Measurements from ENCODE around the gene FANCG.

The FANCG gene

DNA sequence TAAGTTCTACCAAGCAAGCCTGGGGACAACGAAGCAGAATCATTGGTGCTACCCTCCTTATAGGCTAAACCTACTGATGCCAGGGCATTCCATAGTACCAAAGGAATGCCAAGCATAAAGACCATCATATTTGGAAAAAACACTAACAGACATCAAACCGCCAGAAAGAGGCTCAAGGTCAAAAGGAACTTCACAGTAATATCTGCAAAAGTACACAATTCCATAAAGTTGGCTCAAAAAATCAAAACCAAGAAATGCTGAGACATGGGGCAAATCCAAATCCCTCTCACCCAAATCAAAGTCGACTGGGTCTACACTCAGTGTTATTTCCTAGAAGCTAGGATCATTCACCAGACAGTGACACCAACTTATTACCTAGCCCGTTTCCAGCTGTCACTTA, 10.7 kb downstream of the FANCG start:
- in situ Hi-C loops (cut with MboI; ENCODE audit: low sequenced_read_pairs): loop anchor here (25.0 kb wide), 1 partner anchor 643 kb away; no protein-coding TSS in a partner anchor

DNA sequence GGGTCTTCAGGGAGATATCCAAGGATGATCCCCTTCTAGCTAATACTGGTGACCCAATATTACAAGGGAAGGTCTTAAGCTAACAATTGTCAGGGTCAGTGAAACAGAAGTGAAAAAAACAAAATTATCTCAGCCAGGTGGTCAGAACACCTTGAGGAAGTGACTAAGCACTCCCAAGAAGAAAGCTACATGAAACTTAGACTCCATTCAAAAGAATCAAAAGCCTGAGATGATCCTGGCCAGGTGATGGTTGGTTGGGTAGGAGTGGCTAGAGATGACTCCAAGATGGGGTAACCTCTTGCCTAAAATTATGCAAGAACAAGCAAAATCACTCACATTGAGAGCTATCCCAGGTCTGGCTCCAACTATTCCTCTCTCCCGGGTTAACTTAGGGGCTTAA, 12.7 kb downstream of the FANCG start:
- in situ Hi-C loops (cut with MboI; ENCODE audit: low sequenced_read_pairs): loop anchor here (25.0 kb wide), 1 partner anchor 645 kb away; no protein-coding TSS in a partner anchor

DNA sequence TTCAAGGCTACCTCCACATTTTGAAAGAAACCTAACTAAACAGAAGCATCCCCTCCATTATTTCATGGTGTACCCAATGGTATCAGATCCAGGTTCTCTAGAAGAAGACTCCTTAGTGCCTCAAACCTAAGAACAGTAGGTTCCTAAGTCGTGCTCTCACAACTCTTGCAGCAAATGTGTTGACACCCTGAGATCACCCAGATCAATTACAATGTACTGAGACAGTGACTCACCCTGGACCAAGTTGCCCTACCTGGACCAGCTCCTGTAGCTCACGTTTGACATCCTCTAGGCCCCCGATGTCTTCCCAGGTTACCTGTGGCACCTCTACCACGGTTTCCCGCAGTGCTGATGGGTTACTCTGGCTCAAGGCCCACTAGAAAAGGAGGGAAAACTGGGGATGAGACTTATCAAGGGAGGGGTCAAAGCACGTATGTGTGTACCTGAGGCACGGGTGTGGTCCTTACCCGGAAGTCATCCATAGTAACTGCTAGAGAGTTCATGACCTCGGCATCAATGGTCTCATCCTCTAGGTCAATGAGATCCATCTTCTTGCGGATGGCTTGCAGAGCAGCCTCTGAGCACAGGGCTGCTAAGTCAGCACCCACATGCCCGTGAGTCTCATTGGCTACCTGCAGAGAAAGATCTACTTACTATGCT, 19.1 kb downstream of the FANCG start:
- in situ Hi-C loops (cut with MboI; ENCODE audit: low sequenced_read_pairs): loop anchor here (25.0 kb wide), 1 partner anchor 652 kb away; no protein-coding TSS in a partner anchor

DNA sequence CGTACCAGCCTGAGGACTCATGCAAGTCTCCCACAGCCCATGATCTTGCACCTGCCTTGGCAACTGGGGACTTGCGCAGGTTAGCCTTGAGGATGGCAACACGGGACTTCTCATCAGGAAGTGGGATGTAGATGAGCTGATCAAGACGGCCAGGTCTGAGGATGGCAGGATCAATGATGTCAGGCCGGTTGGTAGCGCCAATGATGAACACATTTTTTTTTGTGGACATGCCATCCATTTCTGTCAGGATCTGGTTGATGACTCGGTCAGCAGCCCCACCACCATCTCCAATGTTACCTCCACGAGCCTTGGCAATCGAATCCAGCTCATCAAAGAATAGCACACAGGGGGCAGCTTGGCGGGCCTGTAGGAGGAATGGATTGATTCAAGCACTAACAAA, 20.3 kb downstream of the FANCG start:
- in situ Hi-C loops (cut with MboI; ENCODE audit: low sequenced_read_pairs): loop anchor here (25.0 kb wide), 1 partner anchor 653 kb away; no protein-coding TSS in a partner anchor

DNA sequence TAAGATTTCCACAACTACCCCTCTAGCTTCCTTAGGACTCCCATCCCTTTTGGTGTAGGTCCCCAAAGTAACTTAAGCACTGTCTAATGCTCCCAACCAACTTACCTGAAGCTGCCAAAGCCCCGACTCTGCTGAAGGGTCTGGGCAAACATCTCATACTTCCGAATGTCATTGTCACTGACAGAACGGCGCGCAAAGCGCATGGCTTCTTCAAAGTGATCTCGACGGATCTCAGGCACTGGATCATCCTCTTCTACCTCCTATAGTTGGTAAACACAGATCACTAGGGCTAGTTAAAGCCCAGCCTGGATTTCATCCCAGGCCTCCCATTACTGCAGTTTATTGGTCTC, 22.5 kb downstream of the FANCG start:
- in situ Hi-C loops (cut with MboI; ENCODE audit: low sequenced_read_pairs): loop anchor here (25.0 kb wide), 1 partner anchor 655 kb away; no protein-coding TSS in a partner anchor

DNA sequence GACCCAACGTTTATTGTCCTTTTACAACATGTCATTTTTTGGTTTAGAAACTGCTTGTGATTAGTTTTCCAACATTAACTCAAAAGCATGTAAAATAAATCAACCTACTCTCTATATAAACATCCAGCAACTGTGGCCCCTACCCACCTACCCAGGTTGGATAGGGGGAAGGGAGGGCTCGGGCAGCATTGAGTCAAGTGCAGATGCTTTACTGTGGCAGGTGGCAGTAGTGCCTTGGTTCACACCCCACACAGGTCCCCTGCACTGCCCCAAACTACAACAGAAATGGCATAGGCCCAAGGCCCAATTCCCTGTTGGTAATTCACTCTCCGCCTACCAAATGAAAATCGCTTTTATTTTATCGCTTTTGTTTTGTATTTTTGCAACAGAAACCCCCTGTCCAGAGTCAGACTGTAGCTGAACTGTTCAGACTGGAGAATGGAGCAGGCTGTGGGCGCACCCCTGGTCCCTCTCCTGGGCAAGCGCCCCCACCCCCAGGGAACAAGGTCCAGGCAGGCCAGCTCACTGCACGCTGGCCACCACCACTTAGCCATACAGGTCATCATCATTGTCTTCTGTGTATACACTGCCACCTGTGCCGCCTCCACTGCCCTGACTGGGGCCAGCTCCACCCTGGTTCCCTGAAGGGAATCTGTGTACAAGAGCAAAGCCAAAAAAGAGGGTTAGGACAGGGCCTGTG, 23.0 kb downstream of the FANCG start:
- in situ Hi-C loops (cut with MboI; ENCODE audit: low sequenced_read_pairs): loop anchor here (25.0 kb wide), 1 partner anchor 656 kb away; no protein-coding TSS in a partner anchor

DNA sequence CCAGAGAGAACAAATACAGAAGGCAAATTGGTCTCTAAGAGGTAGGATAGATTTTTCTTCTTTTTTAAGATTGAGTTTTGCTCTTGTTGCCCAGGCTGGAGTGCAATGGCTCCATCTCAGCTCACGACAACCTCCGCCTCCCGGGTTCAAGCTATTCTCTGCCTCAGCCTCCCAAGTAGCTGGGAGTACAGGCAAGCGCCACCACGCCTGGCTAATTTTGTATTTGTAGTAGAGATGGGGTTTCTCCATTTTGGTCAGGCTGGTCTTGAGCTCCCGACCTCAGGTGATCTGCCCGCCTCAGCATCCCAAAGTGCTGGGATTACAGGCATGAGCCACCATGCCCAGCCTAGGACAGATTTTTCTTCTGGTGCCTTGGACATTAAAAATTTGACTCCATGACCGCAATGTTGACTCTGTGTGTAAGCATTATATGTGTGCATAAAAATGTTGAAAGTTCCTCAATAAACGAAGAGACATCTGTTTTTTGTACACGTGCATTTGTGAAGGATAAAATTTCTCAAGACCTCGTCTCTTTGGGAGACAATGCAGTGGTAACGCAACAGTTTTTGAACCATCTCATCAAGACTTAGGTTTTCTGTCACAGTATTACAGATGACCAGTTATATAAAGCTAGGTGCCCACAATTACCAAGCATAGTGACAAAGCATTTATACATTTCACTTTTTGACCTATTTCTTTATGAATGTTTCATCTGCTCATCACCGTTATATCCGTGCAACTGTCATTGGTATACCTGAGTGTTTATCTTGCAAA, 24.7 kb downstream of the FANCG start:
- in situ Hi-C loops (cut with MboI; ENCODE audit: low sequenced_read_pairs): loop anchor here (25.0 kb wide), 1 partner anchor 657 kb away; no protein-coding TSS in a partner anchor

DNA sequence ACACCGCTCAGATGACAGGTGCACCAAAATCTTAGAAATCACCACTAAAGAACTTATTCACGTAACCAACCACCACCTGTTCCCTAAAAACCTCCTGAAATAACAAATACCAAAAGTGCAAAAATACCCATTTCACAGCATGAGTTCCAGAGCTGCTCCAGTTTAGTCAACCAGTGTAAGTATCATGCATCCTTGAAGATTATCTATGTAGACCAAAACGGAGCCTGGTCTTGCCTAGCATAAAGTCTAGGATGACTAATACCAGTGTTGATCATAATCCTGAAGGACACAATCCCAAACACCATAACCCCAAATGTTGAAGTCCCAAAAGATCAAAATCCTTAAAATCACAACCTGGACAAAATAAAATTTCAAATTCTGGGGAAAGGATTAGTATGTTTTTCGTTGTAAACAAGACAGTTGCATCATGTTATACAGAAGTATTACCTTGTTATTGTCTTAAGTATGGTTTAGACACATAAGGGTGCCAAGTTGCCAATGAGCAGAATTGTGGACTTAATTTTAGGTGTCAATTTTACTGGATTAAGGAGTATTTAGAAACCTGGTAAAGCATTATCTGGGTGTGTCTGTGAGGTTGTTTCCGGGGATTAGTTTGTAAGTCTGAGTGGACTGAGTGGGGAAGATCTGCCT, 25.4 kb downstream of the FANCG start:
- in situ Hi-C loops (cut with MboI; ENCODE audit: low sequenced_read_pairs): loop anchor here (25.0 kb wide), 1 partner anchor 658 kb away; no protein-coding TSS in a partner anchor

DNA sequence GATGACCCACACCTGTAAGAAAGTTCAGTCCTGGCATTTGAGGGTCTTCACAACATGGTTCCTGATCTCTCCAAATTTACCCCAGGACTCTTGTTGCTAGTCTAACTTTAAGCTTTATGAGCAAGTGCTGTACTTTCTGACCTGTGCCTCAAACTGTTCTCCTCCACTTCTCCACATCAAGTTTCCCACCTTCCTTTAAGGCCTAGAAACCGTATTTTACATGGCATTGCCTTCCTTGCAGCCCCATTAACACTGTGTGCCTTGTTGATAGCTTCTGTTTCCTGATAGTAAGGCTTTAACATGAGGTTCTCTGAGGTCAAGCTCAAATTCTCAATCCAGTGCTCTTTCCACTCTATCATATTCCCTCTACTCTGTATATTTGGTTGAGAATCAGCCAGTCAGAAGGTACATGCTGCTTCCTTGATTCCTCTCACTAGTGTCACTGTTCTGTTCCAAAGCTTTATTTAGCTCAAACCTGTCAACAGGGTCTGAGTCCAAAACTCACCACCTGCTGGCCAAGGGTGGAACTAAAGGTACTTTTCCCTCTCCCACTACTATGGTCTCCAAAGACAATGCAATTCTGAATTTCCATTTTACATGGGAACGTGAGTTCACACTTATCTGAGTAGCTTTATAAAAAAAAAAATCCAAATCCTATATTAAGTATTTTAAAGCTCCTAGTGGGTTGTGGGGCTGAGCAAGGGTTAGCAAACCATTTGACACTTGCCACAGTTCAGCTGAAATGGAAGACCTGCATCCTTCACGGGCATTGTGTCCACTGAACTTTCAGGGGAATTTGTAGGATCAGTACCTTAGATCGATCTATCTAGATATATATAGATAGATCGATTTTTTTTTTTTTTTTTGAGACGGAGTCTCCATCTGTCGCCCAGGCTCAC, 28.4 kb downstream of the FANCG start:
- in situ Hi-C loops (cut with MboI; ENCODE audit: low sequenced_read_pairs): loop anchor here (25.0 kb wide), 1 partner anchor 661 kb away; no protein-coding TSS in a partner anchor

DNA sequence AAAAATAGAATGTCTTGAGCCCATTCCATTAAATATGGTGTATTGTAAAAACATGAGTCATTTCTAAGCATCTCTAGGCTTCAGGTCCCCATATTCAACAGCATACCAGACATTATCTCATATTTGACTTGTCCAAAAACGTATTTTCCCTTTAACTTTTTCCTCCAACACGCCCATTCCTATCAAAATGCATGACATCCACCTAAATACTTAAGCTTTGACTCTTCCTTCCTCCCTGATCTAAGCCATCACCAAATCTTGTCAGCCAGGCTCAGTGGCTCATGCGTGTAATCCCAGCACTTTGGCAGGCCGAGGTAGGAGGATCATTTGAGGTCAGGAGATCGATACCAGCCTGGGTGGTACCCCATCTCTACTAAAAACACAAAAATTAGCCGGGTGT, 31.2 kb downstream of the FANCG start:
- in situ Hi-C loops (cut with MboI; ENCODE audit: low sequenced_read_pairs): no loop called here

DNA sequence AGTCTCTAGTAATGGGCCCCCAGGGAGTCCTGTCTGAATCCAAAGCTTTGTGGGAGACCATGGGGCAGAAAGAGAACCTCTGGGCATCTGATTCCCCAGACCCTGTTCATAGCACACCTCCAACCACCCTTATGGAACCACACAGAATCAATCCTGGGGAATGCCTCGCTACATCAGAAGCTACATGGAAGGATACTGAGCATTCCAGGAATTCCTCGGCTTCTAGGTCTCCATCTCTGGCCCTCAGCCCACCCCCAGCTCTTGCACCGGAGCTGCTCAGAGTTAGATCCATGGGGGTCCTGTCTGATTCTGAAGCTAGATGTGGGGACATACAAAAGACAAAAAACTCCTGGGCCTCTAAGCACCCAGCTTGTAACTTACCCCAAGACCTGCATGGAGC, 35.7 kb downstream of the FANCG start:
- in situ Hi-C loops (cut with MboI; ENCODE audit: low sequenced_read_pairs): no loop called here

DNA sequence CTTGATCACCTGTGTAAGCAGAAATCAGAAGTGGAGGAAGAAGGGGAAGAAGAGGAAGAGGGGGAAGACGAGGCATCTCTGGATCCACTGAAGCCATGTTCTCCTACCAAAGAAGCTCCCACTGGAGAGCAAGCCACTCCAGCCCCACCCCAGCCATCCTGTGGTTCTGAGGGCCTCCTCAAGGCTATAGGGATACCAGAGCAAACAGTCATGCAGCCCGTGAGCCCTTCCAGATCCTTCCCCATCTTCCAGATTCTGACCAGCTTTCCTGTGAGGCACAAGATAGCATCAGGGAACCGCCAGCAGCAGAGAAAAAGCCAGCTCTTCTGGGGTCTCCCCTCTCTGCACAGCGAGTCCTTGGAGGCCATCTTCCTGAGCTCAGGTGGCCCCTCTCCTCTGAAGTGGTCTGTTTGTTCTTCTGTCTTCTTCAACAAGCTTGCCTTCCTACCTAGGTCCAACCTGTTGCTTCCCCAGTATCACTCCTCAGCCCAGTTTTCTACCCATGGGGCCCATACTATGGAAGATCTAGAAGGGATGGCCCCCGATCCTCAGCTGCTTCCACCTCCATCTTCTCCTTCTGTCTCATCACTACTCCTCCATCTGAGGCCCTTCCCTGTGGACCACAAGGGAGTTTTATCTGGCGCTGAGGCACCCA, 36.7 kb downstream of the FANCG start:
- in situ Hi-C loops (cut with MboI; ENCODE audit: low sequenced_read_pairs): no loop called here

DNA sequence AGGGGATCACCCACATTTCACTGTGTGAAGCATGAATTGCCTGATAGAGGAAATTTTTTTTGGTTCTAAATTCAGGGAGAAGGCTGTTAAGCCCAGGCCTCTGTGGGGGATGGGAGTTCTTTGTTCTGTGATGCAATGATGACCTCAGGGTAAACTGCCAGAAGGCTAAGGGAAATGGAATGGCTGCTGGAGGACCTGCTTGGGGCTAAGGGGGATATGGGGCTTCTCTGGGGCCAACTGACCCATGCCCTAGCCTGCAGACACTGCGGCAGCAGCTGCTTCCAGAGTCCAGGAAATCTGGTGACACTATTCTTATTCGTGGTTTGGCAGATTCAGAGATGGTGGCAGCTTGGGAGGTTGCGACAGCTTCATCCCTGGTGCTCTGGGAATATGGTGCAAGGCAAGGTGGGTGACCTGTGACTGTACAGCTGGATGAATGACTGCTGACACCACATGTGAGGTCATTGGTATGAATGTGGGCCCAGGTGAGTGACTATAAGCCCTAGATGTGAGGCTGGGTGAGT, 37.6 kb downstream of the FANCG start:
- in situ Hi-C loops (cut with MboI; ENCODE audit: low sequenced_read_pairs): no loop called here

DNA sequence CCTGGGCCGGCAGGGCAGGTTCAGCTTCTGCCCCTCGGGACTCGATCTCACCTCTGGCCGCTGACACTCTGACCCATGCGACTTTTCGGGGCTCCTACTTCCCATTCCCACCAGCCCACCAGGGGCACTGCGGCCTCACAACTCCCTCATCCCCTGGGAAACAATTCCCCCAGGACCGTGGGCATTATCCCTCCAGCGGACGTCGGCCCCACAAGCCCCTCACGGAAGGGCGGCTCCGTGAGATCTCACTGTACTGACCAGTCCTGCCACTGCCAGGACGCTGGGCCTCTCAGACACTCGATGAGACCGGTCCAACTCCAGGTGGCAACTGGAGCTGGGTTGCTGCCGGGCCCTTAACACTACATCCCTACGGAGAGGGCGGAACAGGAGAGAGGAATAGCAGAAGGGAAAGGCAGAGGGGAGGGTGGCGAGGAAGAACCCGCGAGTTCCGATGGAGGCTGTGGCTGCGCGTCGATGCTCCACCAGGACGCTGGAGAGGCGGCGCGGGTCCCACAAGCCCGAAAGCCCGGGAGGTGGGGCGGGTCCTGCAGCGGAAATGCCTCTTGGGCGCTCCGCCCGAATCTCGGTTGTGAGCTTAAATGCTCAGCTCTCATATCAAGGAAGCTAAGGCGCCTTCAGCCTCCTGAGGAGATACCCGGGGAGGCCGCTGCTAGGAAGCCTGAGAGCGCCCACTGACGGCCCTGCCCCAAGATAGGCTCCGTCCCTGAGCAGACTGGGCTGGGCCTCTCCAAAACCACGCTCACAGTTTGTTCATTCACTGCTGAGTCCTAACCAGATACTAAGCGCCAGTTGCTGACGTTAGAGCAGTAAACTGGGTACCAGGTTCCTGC, 43.7 kb downstream of the FANCG start:
- in situ Hi-C loops (cut with MboI; ENCODE audit: low sequenced_read_pairs): no loop called here

DNA sequence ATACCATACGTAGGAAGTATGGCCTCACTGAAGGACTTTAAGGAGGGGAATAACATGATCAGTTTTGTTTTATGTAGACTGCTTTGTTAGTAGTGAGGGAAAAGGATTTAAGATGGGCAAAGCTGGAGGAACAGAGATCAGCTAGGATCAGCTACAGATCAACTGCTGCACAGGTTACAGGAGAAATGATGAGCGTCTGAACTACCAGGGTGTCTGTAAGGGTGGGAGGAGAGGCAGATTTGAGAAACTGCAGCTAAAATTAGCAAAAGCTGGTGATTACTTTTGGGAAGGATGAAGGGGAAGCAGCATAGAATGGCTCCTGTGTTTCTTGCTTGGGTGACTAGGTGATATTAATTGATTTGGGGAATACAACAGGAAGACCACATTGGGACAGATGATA, 46.6 kb downstream of the FANCG start:
- in situ Hi-C loops (cut with MboI; ENCODE audit: low sequenced_read_pairs): no loop called here

DNA sequence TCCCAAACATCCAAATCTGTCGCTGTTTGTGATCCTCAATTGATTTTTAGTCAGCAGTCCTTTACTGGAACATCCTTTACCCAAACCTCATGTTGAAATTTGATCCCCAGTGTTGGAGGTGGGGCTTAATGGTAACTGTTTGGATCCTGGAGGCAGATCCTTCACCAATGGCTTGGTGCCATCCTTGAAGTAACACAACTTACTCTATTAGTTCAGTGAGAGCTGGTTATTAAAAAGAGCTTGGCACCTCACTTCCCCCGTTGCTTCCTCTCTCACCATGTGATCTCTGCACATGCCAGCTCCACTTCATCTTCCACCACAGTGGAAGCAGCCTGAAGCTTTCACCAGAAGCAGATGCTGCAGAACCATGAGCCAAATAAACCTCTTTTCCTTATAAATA, 49.9 kb downstream of the FANCG start:
- in situ Hi-C loops (cut with MboI; ENCODE audit: low sequenced_read_pairs): no loop called here

DNA sequence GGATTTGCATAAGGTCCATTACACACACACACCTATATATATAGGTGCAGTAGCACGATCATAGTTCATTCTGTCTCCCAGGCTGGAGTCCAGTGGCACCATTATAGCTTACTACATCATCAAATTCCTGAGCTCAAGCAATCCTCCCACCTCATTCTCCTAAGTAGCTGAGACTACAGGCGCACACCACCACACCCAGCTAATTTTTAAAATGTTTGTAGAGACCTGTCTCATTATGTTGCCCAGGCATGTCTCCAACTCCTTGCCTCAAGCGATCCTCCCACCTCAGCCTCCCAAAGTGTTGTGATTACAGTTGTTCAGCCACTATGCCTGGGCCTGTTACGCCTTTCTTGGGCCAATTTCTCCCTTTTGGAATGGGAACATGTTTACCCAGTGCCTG, 50.5 kb downstream of the FANCG start:
- in situ Hi-C loops (cut with MboI; ENCODE audit: low sequenced_read_pairs): no loop called here

DNA sequence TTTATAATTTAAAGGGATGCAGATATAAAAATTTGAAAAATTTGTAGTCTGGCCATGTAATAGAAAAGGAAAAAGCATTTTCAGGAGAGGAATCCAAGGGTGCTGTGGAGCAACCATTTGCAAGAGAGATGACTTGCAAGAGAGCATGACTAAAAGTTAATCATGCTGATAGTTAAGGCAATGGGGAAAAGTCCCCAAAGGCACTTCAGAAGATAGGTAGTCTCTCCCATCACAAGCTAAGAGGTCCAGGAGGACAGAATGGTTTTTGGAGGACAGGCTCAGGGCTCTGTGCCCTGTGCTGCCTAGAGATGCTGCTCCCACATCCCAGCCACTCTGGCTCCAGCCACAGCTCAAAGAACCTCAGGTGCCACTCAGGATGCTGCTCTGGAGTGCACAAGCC, 51.4 kb downstream of the FANCG start:
- in situ Hi-C loops (cut with MboI; ENCODE audit: low sequenced_read_pairs): no loop called here
